ENCODE measurements around the gene AK8.
"Not testable (repeated sequence)": the region's sequence is repeated elsewhere in the genome, so short reads cannot be mapped to it uniquely, and the experiment has no call there.

AK8 gene

GRCh38 chr9:132795511-132796303 is 82.4 kb downstream of the AK8 start:
- no peak for DNase-seq

- DNase-seq = no peak
These were observed 83.2 kb downstream of the AK8 start for GRCh38 chr9:132794730-132795380.

GRCh38 chr9:132793606-132794580 is 84.2 kb downstream of the AK8 start:
- no peak for DNase-seq

GRCh38 chr9:132792547-132792946 is 85.5 kb downstream of the AK8 start:
- no peak for DNase-seq

GRCh38 chr9:132791699-132792240 is 86.3 kb downstream of the AK8 start:
- DNase-seq = no peak

- no peak for DNase-seq
These were observed 88.4 kb downstream of the AK8 start for GRCh38 chr9:132789719-132790118.

GRCh38 chr9:132788378-132788777 is 89.7 kb downstream of the AK8 start:
- no peak for DNase-seq

- no peak for DNase-seq
These were observed 90.3 kb downstream of the AK8 start for GRCh38 chr9:132787748-132788159.

- no peak for DNase-seq
These were observed 93.7 kb downstream of the AK8 start for GRCh38 chr9:132784286-132784830.

GRCh38 chr9:132783006-132783405 is 95.1 kb downstream of the AK8 start:
- DNase-seq = no peak

GRCh38 chr9:132782037-132782436 is 96.0 kb downstream of the AK8 start:
- DNase-seq = no peak

GRCh38 chr9:132780230-132781007 is 97.7 kb downstream of the AK8 start:
- DNase-seq = no peak

GRCh38 chr9:132776891-132777290 is 101.2 kb downstream of the AK8 start:
- DNase-seq = no peak

GRCh38 chr9:132776268-132776667 is 101.8 kb downstream of the AK8 start:
- DNase-seq = no peak

- no peak for DNase-seq
These were observed 102.4 kb downstream of the AK8 start for GRCh38 chr9:132775720-132776119.

GRCh38 chr9:132774886-132775285 is 103.2 kb downstream of the AK8 start:
- DNase-seq = no peak

GRCh38 chr9:132773764-132774339 is 104.2 kb downstream of the AK8 start:
- DNase-seq = no peak

- DNase-seq = no peak
These were observed 105.0 kb downstream of the AK8 start for GRCh38 chr9:132773093-132773492.

- not testable (repeated sequence) for DNase-seq
These were observed 106.3 kb downstream of the AK8 start for GRCh38 chr9:132771752-132772151.

- DNase-seq = no peak
These were observed 107.2 kb downstream of the AK8 start for GRCh38 chr9:132770770-132771310.

All from CD4-positive, alpha-beta T cell treated with Interferon alpha-2 for 1 hour (primary cell).